Neural progenitor cell (in vitro differentiated cells): ENCODE data around the gene KRT25. TPM values are rescaled to one million over a fixed set of nuclear protein-coding genes. Genes with fewer than 3 reads are reported as not detected.

Experiments used
- DNase-seq: peaks from one replicate; pipeline ENCODE4 v3.0.0-alpha.2; 2016; ENCODE audit warnings: low spot score
- H2AFZ ChIP-seq: fragments of 200-600 bp; sonication (generic); replicated peaks from 2 replicates; pipeline ENCODE4 v1.6.1; 2016; ENCODE audit warnings: antibody characterized with exemption
- H3F3A ChIP-seq: fragments of 200-600 bp; sonication (generic); 2 replicates; pipeline ENCODE4 v1.6.1; 2016; ENCODE audit warnings: antibody characterized with exemption, low read depth
- H3K27ac ChIP-seq: fragments of 200-600 bp; sonication (generic); 2 replicates; pipeline ENCODE4 v1.5.1; 2016; ENCODE audit warnings: mild to moderate bottlenecking
- H3K27me3 ChIP-seq: fragments of 200-600 bp; sonication (generic); 2 replicates; pipeline ENCODE4 v1.6.1; 2016; ENCODE audit warnings: mild to moderate bottlenecking, moderate library complexity
- H3K36me3 ChIP-seq: fragments of 200-600 bp; sonication (generic); 2 replicates; pipeline ENCODE4 v1.5.1; 2016
- H3K4me1 ChIP-seq: fragments of 200-600 bp; sonication (generic); 2 replicates; pipeline ENCODE4 v1.6.1; 2016; ENCODE audit warnings: mixed run types
- H3K4me2 ChIP-seq: fragments of 200-600 bp; sonication (generic); 2 replicates; pipeline ENCODE4 v1.6.1; 2016
- H3K4me3 ChIP-seq: fragments of 200-600 bp; sonication (generic); 2 replicates; pipeline ENCODE4 v1.5.1; 2016
- H3K79me2 ChIP-seq: fragments of 200-600 bp; sonication (generic); 2 replicates; pipeline ENCODE4 v1.6.1; 2016; ENCODE audit warnings: low read depth
- H3K9ac ChIP-seq: fragments of 200-600 bp; sonication (generic); 2 replicates; pipeline ENCODE4 v1.6.1; 2016
- H3K9me3 ChIP-seq: fragments of 200-600 bp; sonication (generic); 2 replicates; pipeline ENCODE4 v1.5.1; 2016; ENCODE audit warnings: low read depth
- H4K20me1 ChIP-seq: fragments of 200-600 bp; sonication (generic); 2 replicates; pipeline ENCODE4 v1.6.1; 2016; ENCODE audit warnings: low read depth
- H3K27ac Mint-ChIP-seq: 3 replicates; pipeline ENCODE4 v1.8.0; 2021; ENCODE audit warnings: mixed read lengths
- H3K27me3 Mint-ChIP-seq: 2 replicates; pipeline ENCODE4 v1.8.0; 2022; ENCODE audit warnings: low read depth, mild to moderate bottlenecking, inconsistent platforms, moderate library complexity, mixed read lengths; ENCODE audit not compliant: insufficient read depth
- H3K36me3 Mint-ChIP-seq: 3 replicates; pipeline ENCODE4 v1.8.0; 2021; ENCODE audit warnings: mixed read lengths
- H3K4me1 Mint-ChIP-seq: 3 replicates; pipeline ENCODE4 v1.8.0; 2021; ENCODE audit warnings: mixed read lengths
- H3K4me3 Mint-ChIP-seq: 3 replicates; pipeline ENCODE4 v1.8.0; 2021; ENCODE audit warnings: mild to moderate bottlenecking, moderate library complexity, mixed read lengths
- H3K9me3 Mint-ChIP-seq: 3 replicates; pipeline ENCODE4 v1.8.0; 2020; ENCODE audit warnings: mixed read lengths
- EZH2 ChIP-seq: fragments of 200-600 bp; sonication (generic); IDR thresholded peaks from 2 replicates; pipeline ENCODE4 v1.6.1; 2017; ENCODE audit warnings: antibody characterized with exemption, mild to moderate bottlenecking, moderate library complexity
- EZH2phosphoT487 ChIP-seq: fragments of 200-600 bp; sonication (generic); IDR thresholded peaks from 2 replicates; pipeline ENCODE4 v1.6.1; 2017; ENCODE audit warnings: antibody characterized with exemption
- total RNA-seq: library from RNA; depleted of rRNA; stranded (reverse); fragments of >200 nt; gene quantifications from 2 replicates; pipeline ENCODE4 v1.2.3, GENCODE V29; 2015; ENCODE audit warnings: low replicate concordance
- TF ChIP-seq, protein P1 (sequence below): fragments of 200-600 bp; sonication (generic); IDR thresholded peaks from 2 replicates; pipeline ENCODE4 v1.5.1; 2017; ENCODE audit warnings: antibody characterized with exemption, mild to moderate bottlenecking

Gene KRT25
- total RNA-seq, 1 donor from 2014 or later = not detected

DNA sequence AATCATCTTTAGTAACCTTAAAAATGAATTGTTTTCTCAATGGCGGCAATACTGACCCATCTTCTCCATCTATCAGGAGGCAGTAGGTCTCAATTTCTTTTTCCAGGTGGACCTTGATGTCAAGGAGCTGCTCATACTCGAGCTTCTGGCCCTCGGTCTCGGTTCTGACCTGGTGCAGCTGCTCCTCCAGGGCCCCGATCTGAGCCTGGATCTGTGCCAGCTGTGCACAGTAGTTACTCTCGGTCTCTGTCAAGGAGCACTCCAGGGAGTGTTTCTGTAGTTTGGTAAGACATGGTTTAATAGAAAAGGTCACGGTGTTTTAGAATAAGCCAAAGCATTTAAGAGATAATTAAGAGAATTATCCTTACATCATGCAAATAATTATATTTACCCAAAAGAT lies 22.3 kb upstream of the KRT25 start:
- Histone ChIP-seq H3K4me1 (no peaks in the 10 kb centered on the region), H3K27me3 (peaks cover 31% of the 10 kb centered on the region), H3F3A (no peaks in the 10 kb centered on the region), H3K4me2 (no peak overlapping the region), H3K9ac (no peak overlapping the region), H3K4me3 (no peak overlapping the region), H3K9me3 (no peaks in the 10 kb centered on the region), H3K27ac (no peak overlapping the region), H4K20me1 (no peaks in the 10 kb centered on the region), H2AFZ (no peak overlapping the region), H3K79me2 (no peaks in the 10 kb centered on the region), H3K36me3 (no peaks in the 10 kb centered on the region)
- H3K27ac Mint-ChIP-seq = no peak overlapping the region
- H3K36me3 Mint-ChIP-seq = no peaks in the 10 kb centered on the region
- DNase-seq = no peak
- TF ChIP-seq EZH2phosphoT487 (no peak), EZH2 (no peak)
- TF ChIP-seq, protein P1, sequence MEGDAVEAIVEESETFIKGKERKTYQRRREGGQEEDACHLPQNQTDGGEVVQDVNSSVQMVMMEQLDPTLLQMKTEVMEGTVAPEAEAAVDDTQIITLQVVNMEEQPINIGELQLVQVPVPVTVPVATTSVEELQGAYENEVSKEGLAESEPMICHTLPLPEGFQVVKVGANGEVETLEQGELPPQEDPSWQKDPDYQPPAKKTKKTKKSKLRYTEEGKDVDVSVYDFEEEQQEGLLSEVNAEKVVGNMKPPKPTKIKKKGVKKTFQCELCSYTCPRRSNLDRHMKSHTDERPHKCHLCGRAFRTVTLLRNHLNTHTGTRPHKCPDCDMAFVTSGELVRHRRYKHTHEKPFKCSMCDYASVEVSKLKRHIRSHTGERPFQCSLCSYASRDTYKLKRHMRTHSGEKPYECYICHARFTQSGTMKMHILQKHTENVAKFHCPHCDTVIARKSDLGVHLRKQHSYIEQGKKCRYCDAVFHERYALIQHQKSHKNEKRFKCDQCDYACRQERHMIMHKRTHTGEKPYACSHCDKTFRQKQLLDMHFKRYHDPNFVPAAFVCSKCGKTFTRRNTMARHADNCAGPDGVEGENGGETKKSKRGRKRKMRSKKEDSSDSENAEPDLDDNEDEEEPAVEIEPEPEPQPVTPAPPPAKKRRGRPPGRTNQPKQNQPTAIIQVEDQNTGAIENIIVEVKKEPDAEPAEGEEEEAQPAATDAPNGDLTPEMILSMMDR = no peak
- H3K4me1 Mint-ChIP-seq = no peaks in the 10 kb centered on the region
- peaks cover 2% of the 10 kb centered on the region for H3K9me3 Mint-ChIP-seq
- H3K27me3 Mint-ChIP-seq = no peaks in the 10 kb centered on the region
- H3K4me3 Mint-ChIP-seq = no peak overlapping the region

DNA sequence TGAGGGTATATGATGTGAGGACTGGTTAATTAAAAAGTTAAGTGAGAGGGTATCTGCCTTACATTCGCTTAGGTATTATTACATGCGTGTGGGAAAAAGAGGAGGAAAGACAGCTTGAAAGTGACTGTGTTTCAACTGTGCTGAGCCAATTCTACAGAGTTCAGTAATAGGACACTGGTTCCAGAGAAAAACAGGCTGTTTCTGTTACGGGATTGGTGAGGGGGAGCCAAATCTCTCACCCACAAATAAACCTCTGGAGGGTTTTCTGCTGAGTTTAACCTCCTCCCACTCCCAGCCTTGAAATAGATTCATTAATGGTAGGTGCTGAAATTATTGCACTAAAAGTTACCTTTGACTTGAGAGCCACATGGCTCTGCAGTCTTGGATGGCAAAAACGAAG lies 20.8 kb upstream of the KRT25 start:
- Mint-ChIP-seq H3K27me3 (peaks cover 5% of the 10 kb centered on the region), H3K4me1 (no peaks in the 10 kb centered on the region), H3K9me3 (peaks cover 2% of the 10 kb centered on the region)

DNA sequence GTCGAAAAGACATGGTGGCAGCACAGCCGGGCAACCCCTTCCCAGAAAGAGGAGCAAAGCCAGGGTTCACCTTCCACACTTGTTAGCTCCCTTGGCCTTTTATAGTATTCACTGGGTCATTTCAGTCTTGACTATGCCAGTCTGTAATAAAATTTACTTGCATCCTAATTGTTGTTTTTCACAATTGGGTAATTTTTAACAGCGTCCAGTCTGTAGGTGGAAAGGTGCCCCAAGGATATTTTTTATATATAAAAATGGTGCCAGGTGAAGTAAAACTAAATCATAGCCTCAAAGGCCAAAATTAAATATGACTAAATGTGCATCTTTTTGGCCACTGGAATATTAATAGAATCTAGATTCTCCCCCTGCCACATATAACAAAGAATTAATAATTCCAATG lies 17.0 kb upstream of the KRT25 start, which contains the start of gene KRT26:
KRT26 (minus strand) TSS at position 101 of the 400 bp plus-strand sequence; CDS start at position 13, 88 bp downstream.
- no peaks in the 10 kb centered on the region for H3F3A ChIP-seq
- no peaks in the 10 kb centered on the region for H3K4me1 ChIP-seq
- Mint-ChIP-seq H3K36me3 (no peaks in the 10 kb centered on the region), H3K27me3 (peaks cover 5% of the 10 kb centered on the region), H3K9me3 (no peaks in the 10 kb centered on the region), H3K4me3 (no peak within 1 kb of the TSS), H3K27ac (no peak within 1 kb of the TSS), H3K4me1 (no peaks in the 10 kb centered on the region)
- no peaks in the 10 kb centered on the region for H3K36me3 ChIP-seq
- H2AFZ ChIP-seq = no peak within 1 kb of the TSS
- peaks cover 21% of the 10 kb centered on the region for H3K27me3 ChIP-seq
- TF ChIP-seq EZH2phosphoT487 (no peak), EZH2 (no peak)
- TF ChIP-seq, protein P1 = no peak
- H4K20me1 ChIP-seq = no peaks in the 10 kb centered on the region
- DNase-seq = no peak
- no peaks in the 10 kb centered on the region for H3K79me2 ChIP-seq
- H3K4me2 ChIP-seq = no peak within 1 kb of the TSS
- H3K4me3 ChIP-seq = no peak within 1 kb of the TSS
- H3K9ac ChIP-seq = no peak within 1 kb of the TSS
- H3K27ac ChIP-seq = no peak within 1 kb of the TSS
- H3K9me3 ChIP-seq = no peaks in the 10 kb centered on the region

More for the DNA sequence above, 20.8 kb upstream of the KRT25 start:
- Histone ChIP-seq H2AFZ (no peak overlapping the region), H3K4me1 (no peaks in the 10 kb centered on the region), H3K4me3 (no peak overlapping the region), H3K27me3 (peaks cover 41% of the 10 kb centered on the region), H4K20me1 (no peaks in the 10 kb centered on the region), H3K36me3 (no peaks in the 10 kb centered on the region), H3K27ac (no peak overlapping the region), H3K4me2 (no peak overlapping the region), H3K9me3 (no peaks in the 10 kb centered on the region), H3F3A (no peaks in the 10 kb centered on the region), H3K79me2 (no peaks in the 10 kb centered on the region), H3K9ac (no peak overlapping the region)
- Mint-ChIP-seq H3K27ac (no peak overlapping the region), H3K4me3 (no peak overlapping the region), H3K36me3 (no peaks in the 10 kb centered on the region)
- TF ChIP-seq, protein P1 = no peak
- TF ChIP-seq EZH2phosphoT487 = no peak
- TF ChIP-seq EZH2 = no peak
- DNase-seq = no peak
